Osteocyte (in vitro differentiated cells): Measurements from ENCODE around the gene JAG1. TPM values are rescaled to one million over a fixed set of nuclear protein-coding genes. Genes with fewer than 3 reads are reported as not detected.
A peak's percentile ranks its signal among the peaks of the same experiment; 100 is the strongest.

Source experiments
- DNase-seq: peaks from one replicate; pipeline ENCODE4 v3.0.0; 2021; ENCODE audit warnings: mixed read lengths; ENCODE audit not compliant: unreplicated experiment; ENCODE audit errors: extremely low spot score
- H3K27ac Mint-ChIP-seq: one replicate; pipeline ENCODE4 v1.8.0; 2021; ENCODE audit warnings: mild to moderate bottlenecking, mixed read lengths; ENCODE audit not compliant: unreplicated experiment
- H3K27me3 Mint-ChIP-seq: one replicate; pipeline ENCODE4 v1.8.0; 2021; ENCODE audit warnings: mixed read lengths; ENCODE audit not compliant: unreplicated experiment
- H3K36me3 Mint-ChIP-seq: one replicate; pipeline ENCODE4 v1.8.0; 2021; ENCODE audit warnings: mixed read lengths; ENCODE audit not compliant: unreplicated experiment
- H3K4me1 Mint-ChIP-seq: one replicate; pipeline ENCODE4 v1.8.0; 2021; ENCODE audit warnings: mixed read lengths; ENCODE audit not compliant: unreplicated experiment
- H3K4me3 Mint-ChIP-seq: one replicate; pipeline ENCODE4 v1.8.0; 2021; ENCODE audit warnings: mild to moderate bottlenecking, moderate library complexity, mixed read lengths; ENCODE audit not compliant: unreplicated experiment
- H3K9me3 Mint-ChIP-seq: one replicate; pipeline ENCODE4 v1.8.0; 2021; ENCODE audit warnings: mixed read lengths; ENCODE audit not compliant: unreplicated experiment
- CTCF ChIP-seq: fragments of 200-600 bp; sonication (generic); IDR thresholded peaks from 2 replicates; pipeline ENCODE4 v1.5.0; 2021; ENCODE audit warnings: antibody characterized with exemption, mild to moderate bottlenecking, moderate library complexity
- total RNA-seq: library from RNA; stranded (reverse); gene quantifications from 2 replicates; pipeline ENCODE4 v1.2.1, GENCODE V29; 2021

The JAG1 gene
- total RNA-seq, 1 donor from 2014 or later, result 254 TPM

DNA sequence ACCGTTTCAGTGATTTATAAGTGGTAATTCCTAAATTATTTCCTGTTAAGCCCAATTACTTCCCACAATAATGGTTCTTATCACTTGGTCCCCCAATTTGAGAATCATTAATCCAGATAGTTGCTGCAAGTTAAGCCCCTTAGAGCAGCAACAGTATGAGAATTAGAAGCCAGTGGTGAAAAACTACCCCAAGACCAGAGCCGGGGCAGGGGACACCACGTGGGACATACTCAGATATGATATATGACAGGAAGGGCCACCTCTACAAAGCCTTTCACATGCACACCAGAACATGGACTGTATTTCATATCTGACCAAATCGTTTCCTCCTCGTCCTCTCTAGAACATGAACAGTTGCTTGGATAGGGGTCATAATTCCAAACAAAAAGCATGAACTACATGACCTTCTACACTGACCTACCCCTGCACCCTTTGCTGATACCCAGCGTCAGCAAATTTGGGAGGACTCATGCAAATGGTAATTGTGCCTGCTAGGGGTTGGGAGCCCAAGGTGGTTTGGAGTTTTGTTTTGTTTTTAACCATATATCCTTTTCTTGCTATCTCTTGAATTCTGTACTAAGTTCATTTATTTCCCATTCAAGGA, 3.9 kb downstream of the JAG1 start:
- H3K36me3 Mint-ChIP-seq, result peaks cover 54% of the 10 kb centered on the region

GRCh38 chr20:10668677-10669368, 5.0 kb downstream of the JAG1 start:
- peak overlapping the region; percentile 86 for H3K27ac Mint-ChIP-seq

More for the DNA sequence above, 3.9 kb downstream of the JAG1 start:
- H3K4me1 Mint-ChIP-seq, result peaks cover 56% of the 10 kb centered on the region
- no peaks in the 10 kb centered on the region for H3K9me3 Mint-ChIP-seq
- peak overlapping the region; percentile 98 for H3K4me3 Mint-ChIP-seq
- H3K27me3 Mint-ChIP-seq, result no peaks in the 10 kb centered on the region
- TF ChIP-seq CTCF, result no peak
- peak overlapping the region; percentile 95 for H3K27ac Mint-ChIP-seq
- peak; percentile 44 for DNase-seq

DNA sequence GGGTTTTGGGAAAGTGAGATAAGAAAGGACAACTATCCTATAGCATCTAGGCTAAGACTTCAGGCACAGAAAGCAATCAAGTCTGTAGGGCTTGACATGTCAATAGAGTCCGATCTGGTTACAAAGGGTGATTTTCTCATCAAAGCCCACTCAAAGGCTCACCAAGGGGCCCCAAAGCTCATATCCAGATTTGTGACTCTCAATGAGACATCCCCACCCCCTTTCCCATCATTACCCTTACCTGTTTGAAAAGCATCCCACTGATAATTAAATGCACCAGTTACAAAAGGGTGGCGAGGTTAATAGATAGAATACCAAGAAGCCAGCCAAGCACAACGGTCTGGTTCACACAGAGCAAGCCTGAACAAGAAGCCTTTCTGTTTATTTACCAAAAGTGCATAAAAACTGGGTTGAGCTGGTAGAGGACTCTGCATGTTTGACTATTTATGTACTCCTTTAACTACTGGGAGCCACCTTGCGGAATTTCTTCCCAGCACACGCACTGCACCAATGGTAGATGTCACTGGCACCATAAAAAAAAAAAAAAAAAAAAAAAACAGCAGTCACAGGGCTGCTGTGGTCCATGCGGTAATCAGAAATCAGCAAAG, 6.1 kb downstream of the JAG1 start:
- Mint-ChIP-seq H3K27me3 (no peaks in the 10 kb centered on the region), H3K36me3 (peaks cover 63% of the 10 kb centered on the region), H3K4me3 (peak overlapping the region; percentile 30), H3K27ac (peak overlapping the region; percentile 89), H3K4me1 (peaks cover 77% of the 10 kb centered on the region), H3K9me3 (no peaks in the 10 kb centered on the region)
- no peak for DNase-seq
- TF ChIP-seq CTCF, result no peak

More at GRCh38 chr20:10668677-10669368, 5.0 kb downstream of the JAG1 start:
- Mint-ChIP-seq H3K36me3 (peaks cover 57% of the 10 kb centered on the region), H3K4me3 (peak overlapping the region; percentile 72), H3K4me1 (peaks cover 66% of the 10 kb centered on the region), H3K27me3 (no peaks in the 10 kb centered on the region), H3K9me3 (no peaks in the 10 kb centered on the region)
- DNase-seq, result no peak
- TF ChIP-seq CTCF, result no peak

DNA sequence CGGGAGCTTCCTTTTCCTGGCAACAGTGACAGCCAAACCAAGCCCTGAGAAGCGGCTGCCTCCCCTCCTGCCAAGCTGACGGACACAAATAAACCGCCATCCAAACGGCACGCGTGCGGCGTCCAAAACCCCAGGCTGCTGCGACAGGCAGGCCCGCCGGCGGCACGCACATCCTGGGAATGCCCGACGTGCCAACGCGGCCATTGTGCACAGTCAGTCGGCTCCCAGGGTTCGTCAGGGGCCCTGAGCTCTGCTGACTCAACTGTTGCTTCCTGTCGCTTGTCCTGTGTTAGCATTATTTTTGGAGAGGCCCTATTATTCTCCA, 6.8 kb downstream of the JAG1 start:
- Mint-ChIP-seq H3K27ac (peak overlapping the region; percentile 89), H3K36me3 (peaks cover 62% of the 10 kb centered on the region)

More for the DNA sequence above, 6.8 kb downstream of the JAG1 start:
- H3K9me3 Mint-ChIP-seq, result no peaks in the 10 kb centered on the region
- peak overlapping the region; percentile 30 for H3K4me3 Mint-ChIP-seq
- H3K4me1 Mint-ChIP-seq, result peaks cover 80% of the 10 kb centered on the region
- DNase-seq, result no peak
- no peak for TF ChIP-seq CTCF
- no peaks in the 10 kb centered on the region for H3K27me3 Mint-ChIP-seq
